ENCODE results near the gene PCDHA1. TPM values are rescaled to one million over a fixed set of nuclear protein-coding genes. Genes with fewer than 3 reads are reported as not detected.
"Not testable (repeated sequence)": the region's sequence is repeated elsewhere in the genome, so short reads cannot be mapped to it uniquely, and the experiment has no call there.

PCDHA1 gene
- total RNA-seq, 1 donor from 2014 or later = 0.24 TPM

GRCh38 chr5:140821375-140822280 lies 35.7 kb downstream of the PCDHA1 start, which contains the start of gene PCDHA5:
PCDHA5 (plus strand) TSS chr5:140821613.
- H4K20me1 ChIP-seq (ENCODE audit: low read depth) = no peaks in the 10 kb centered on the region
- H3K4me2 ChIP-seq = no peak within 1 kb of the TSS
- DNase-seq (ENCODE audit: low spot score) = no peak
- H3K9me3 Mint-ChIP-seq = peaks cover 26% of the 10 kb centered on the region
- H3K9ac ChIP-seq = no peak within 1 kb of the TSS
- no peaks in the 10 kb centered on the region for H3K36me3 ChIP-seq
- no peaks in the 10 kb centered on the region for H3K4me1 ChIP-seq
- no peaks in the 10 kb centered on the region for H3K27me3 ChIP-seq
- H3K27ac Mint-ChIP-seq = no peak within 1 kb of the TSS
- H3K4me1 Mint-ChIP-seq = no peaks in the 10 kb centered on the region
- H3F3A ChIP-seq (ENCODE audit: low read depth) = no peaks in the 10 kb centered on the region
- H3K4me3 ChIP-seq = no peak within 1 kb of the TSS
- H3K79me2 ChIP-seq (ENCODE audit: low read depth) = no peaks in the 10 kb centered on the region
- no peak within 1 kb of the TSS for H3K4me3 Mint-ChIP-seq
- no peaks in the 10 kb centered on the region for H3K27me3 Mint-ChIP-seq (ENCODE audit: insufficient read depth, low read depth)
- H3K27ac ChIP-seq = no peak within 1 kb of the TSS
- H3K9me3 ChIP-seq (ENCODE audit: low read depth) = no peaks in the 10 kb centered on the region
- no peak for TF ChIP-seq EZH2phosphoT487 (IDR thresholded peaks at IDR 0.05)
- TF ChIP-seq EZH2 (IDR thresholded peaks at IDR 0.05) = no peak
- no peak for TF ChIP-seq CTCF (IDR thresholded peaks at IDR 0.05)
- H3K36me3 Mint-ChIP-seq = peaks cover 31% of the 10 kb centered on the region
- H2AFZ ChIP-seq (replicated peaks) = no peak within 1 kb of the TSS

GRCh38 chr5:140822281-140822629 lies 36.3 kb downstream of the PCDHA1 start:
- H3F3A ChIP-seq (ENCODE audit: low read depth) = no peaks in the 10 kb centered on the region

GRCh38 chr5:140822969-140823368 lies 37.0 kb downstream of the PCDHA1 start:
- H3K4me3 Mint-ChIP-seq; H2AFZ ChIP-seq (replicated peaks); H3F3A ChIP-seq (ENCODE audit: low read depth); H3K9me3 ChIP-seq (ENCODE audit: low read depth); DNase-seq (ENCODE audit: low spot score); H4K20me1 ChIP-seq (ENCODE audit: low read depth); H3K4me2 ChIP-seq; H3K36me3 ChIP-seq; H3K4me3 ChIP-seq; H3K9ac ChIP-seq; H3K79me2 ChIP-seq (ENCODE audit: low read depth); H3K27ac ChIP-seq; H3K27me3 Mint-ChIP-seq (ENCODE audit: insufficient read depth, low read depth); H3K27me3 ChIP-seq; H3K4me1 Mint-ChIP-seq; H3K4me1 ChIP-seq; H3K27ac Mint-ChIP-seq: not testable (repeated sequence)
- Mint-ChIP-seq H3K9me3 (peaks cover 30% of the 10 kb centered on the region), H3K36me3 (peaks cover 31% of the 10 kb centered on the region)

More at GRCh38 chr5:140822281-140822629, 36.3 kb downstream of the PCDHA1 start:
- no peaks in the 10 kb centered on the region for H3K79me2 ChIP-seq (ENCODE audit: low read depth)
- H3K9me3 ChIP-seq (ENCODE audit: low read depth) = no peaks in the 10 kb centered on the region
- no peak overlapping the region for H3K9ac ChIP-seq
- H3K4me3 Mint-ChIP-seq = no peak overlapping the region
- no peak overlapping the region for H3K27ac Mint-ChIP-seq
- H4K20me1 ChIP-seq (ENCODE audit: low read depth) = no peaks in the 10 kb centered on the region
- H3K9me3 Mint-ChIP-seq = peaks cover 29% of the 10 kb centered on the region
- H3K4me2 ChIP-seq = no peak overlapping the region
- no peak overlapping the region for H3K27ac ChIP-seq
- H3K4me3 ChIP-seq = no peak overlapping the region
- H3K36me3 ChIP-seq = no peaks in the 10 kb centered on the region
- no peaks in the 10 kb centered on the region for H3K27me3 ChIP-seq
- no peak overlapping the region for H2AFZ ChIP-seq (replicated peaks)
- no peak for DNase-seq (ENCODE audit: low spot score)
- no peaks in the 10 kb centered on the region for H3K4me1 Mint-ChIP-seq
- H3K4me1 ChIP-seq = no peaks in the 10 kb centered on the region
- H3K27me3 Mint-ChIP-seq (ENCODE audit: insufficient read depth, low read depth) = no peaks in the 10 kb centered on the region
- H3K36me3 Mint-ChIP-seq = peaks cover 33% of the 10 kb centered on the region
- TF ChIP-seq EZH2phosphoT487 (IDR thresholded peaks at IDR 0.05) (no peak), EZH2 (IDR thresholded peaks at IDR 0.05) (no peak), CTCF (IDR thresholded peaks at IDR 0.05) (no peak)

GRCh38 chr5:140823475-140823874 lies 37.5 kb downstream of the PCDHA1 start:
- Mint-ChIP-seq H3K4me1 (no peaks in the 10 kb centered on the region), H3K27ac (no peak overlapping the region), H3K27me3 (ENCODE audit: insufficient read depth, low read depth) (no peaks in the 10 kb centered on the region), H3K9me3 (peaks cover 31% of the 10 kb centered on the region), H3K36me3 (peaks cover 32% of the 10 kb centered on the region), H3K4me3 (no peak overlapping the region)
- H3K27ac ChIP-seq = no peak overlapping the region
- no peaks in the 10 kb centered on the region for H3K79me2 ChIP-seq (ENCODE audit: low read depth)
- no peaks in the 10 kb centered on the region for H3K9me3 ChIP-seq (ENCODE audit: low read depth)
- no peak overlapping the region for H3K4me3 ChIP-seq
- TF ChIP-seq CTCF (IDR thresholded peaks at IDR 0.05) (no peak), EZH2 (IDR thresholded peaks at IDR 0.05) (no peak), EZH2phosphoT487 (IDR thresholded peaks at IDR 0.05) (no peak)
- no peaks in the 10 kb centered on the region for H4K20me1 ChIP-seq (ENCODE audit: low read depth)
- no peaks in the 10 kb centered on the region for H3F3A ChIP-seq (ENCODE audit: low read depth)
- no peak overlapping the region for H2AFZ ChIP-seq (replicated peaks)
- no peak overlapping the region for H3K4me2 ChIP-seq
- H3K36me3 ChIP-seq = no peaks in the 10 kb centered on the region
- no peaks in the 10 kb centered on the region for H3K4me1 ChIP-seq
- no peak for DNase-seq (ENCODE audit: low spot score)
- no peak overlapping the region for H3K9ac ChIP-seq
- no peaks in the 10 kb centered on the region for H3K27me3 ChIP-seq
